Stimulated activated memory B cell treated with anti-CD40 and anti-IgM and Interleukin-4, amounts not matched to agents 10 μg/mL and 1 μg/mL and 100 μg/mL, for 72 hours (primary cell): ENCODE results near the gene EVPLL.
"Not testable (repeated sequence)": the region's sequence is repeated elsewhere in the genome, so short reads cannot be mapped to it uniquely, and the experiment has no call there.

Source experiments
- ATAC-seq: fragments of 150-1000 bp; cut with Tn5 transposase; 2 replicates; pipeline ENCODE4 v1.10.0; 2021
- H3K27ac Mint-ChIP-seq: one replicate; pipeline ENCODE4 v1.8.0; 2022; ENCODE audit warnings: mild to moderate bottlenecking, mixed read lengths
- H3K27me3 Mint-ChIP-seq: one replicate; pipeline ENCODE4 v1.8.0; 2022; ENCODE audit warnings: mixed read lengths
- H3K36me3 Mint-ChIP-seq: one replicate; pipeline ENCODE4 v1.8.0; 2022; ENCODE audit warnings: mixed read lengths
- H3K4me1 Mint-ChIP-seq: one replicate; pipeline ENCODE4 v1.8.0; 2022; ENCODE audit warnings: mixed read lengths
- H3K4me3 Mint-ChIP-seq: one replicate; pipeline ENCODE4 v1.8.0; 2022; ENCODE audit warnings: mild to moderate bottlenecking, moderate library complexity, mixed read lengths
- H3K9me3 Mint-ChIP-seq: one replicate; pipeline ENCODE4 v1.8.0; 2022; ENCODE audit warnings: mixed read lengths

The EVPLL gene

DNA sequence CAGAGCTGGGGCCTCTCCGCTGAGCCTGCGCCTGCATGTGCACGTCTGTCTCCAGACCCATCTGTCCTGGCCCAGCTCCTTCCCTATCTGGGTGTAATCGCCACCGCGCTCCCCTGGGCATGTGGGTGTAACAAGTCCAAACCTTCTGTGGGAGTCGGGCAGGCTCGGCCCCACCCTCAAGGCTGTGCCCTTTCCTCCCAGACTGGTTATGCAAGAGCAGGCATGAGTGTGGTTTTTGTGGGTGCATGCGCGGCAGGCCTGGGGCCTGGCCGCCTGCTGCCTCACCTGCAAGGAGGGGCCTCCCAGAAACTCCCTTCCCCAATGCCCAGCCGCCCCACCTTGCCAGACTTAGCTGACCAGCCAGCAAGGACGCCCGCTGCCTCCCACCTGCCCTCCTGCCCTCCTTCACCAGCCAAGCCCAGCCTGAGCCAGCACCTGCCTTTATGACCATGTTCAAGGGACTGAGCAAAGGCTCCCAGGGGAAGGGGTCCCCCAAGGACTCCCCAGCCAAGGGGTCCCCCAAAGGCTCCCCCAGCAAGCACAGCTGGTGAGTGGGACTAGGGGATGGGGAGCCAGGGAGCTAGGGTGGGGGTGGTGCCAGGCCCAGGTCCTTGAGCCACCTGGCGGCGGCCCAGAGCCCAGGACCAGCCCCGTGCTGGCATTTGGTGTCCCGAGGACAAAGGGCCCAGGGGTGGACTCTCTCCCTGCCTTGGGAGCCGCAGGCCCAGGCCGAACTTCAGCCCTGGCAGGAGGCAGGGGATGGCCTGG, at the start of gene EVPLL:
TSS of gene EVPLL (plus strand) at position 342 of the 768 bp plus-strand sequence. CDS start 3,160 bp downstream, outside the sequence.
- peaks cover 6% of the 10 kb centered on the region for H3K9me3 Mint-ChIP-seq
- no peaks in the 10 kb centered on the region for H3K36me3 Mint-ChIP-seq
- H3K4me3 Mint-ChIP-seq = no peak within 1 kb of the TSS
- peaks cover 50% of the 10 kb centered on the region for H3K27me3 Mint-ChIP-seq
- H3K4me1 Mint-ChIP-seq = peaks cover 26% of the 10 kb centered on the region
- ATAC-seq = peak; percentile 54
- peak within 1 kb of the TSS; percentile 68 for H3K27ac Mint-ChIP-seq

DNA sequence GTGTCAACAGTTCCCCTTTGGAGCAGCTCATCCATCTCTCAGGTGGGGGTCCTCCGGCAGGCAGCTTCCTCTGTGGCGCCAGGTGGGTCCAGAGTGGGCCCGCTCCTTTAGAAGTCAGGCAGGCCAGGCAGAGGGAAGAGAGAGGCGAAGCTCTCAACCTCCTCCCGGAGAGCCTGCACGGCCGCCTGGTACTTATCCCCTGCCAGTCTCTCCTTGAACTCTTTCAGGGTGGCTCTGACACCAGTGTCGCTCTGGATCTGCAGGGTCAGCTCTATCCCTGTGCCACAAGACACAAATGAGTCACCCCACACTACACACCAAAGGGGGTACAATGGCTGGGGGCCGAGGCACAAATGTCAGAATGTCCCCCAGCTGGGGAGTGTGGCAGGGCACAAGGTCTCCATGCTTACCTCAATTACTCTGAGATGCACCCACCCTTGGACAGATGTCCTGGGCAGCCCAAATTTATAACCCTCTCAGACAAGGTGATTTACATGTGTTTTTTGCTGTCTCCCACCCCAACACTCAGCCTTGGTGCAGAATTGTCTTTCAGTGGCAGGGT, 48.9 kb upstream of the EVPLL start:
- H3K36me3 Mint-ChIP-seq = peaks cover 35% of the 10 kb centered on the region
- no peak overlapping the region for H3K27ac Mint-ChIP-seq
- H3K4me3 Mint-ChIP-seq = no peak overlapping the region

DNA sequence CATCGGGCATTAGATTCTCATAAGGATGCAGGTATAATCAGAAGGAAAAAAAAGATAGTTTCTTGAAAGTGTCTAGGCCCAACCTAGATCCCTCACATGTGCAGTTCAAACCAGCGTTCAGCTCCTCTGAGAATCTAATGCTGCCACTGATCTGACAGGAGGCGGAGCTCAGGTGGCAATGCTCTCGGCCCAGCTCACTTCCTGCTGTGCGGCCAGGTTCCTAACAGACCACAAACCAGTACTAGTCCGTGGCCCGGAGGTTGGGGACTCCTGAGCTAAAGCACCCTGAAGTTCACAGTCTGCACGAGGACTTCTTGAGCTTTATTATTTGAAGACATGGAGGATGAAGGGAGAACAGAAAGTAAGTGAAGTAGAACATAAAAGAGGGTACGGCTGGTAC, 45.7 kb upstream of the EVPLL start:
- Mint-ChIP-seq H3K9me3 (no peaks in the 10 kb centered on the region), H3K36me3 (peaks cover 34% of the 10 kb centered on the region), H3K27ac (no peak overlapping the region), H3K4me3 (no peak overlapping the region), H3K27me3 (no peaks in the 10 kb centered on the region), H3K4me1 (peaks cover under 1% of the 10 kb centered on the region)
- ATAC-seq = no peak

More for the DNA sequence above, 48.9 kb upstream of the EVPLL start:
- Mint-ChIP-seq H3K9me3 (no peaks in the 10 kb centered on the region), H3K27me3 (no peaks in the 10 kb centered on the region), H3K4me1 (peaks cover 32% of the 10 kb centered on the region)
- ATAC-seq = no peak

DNA sequence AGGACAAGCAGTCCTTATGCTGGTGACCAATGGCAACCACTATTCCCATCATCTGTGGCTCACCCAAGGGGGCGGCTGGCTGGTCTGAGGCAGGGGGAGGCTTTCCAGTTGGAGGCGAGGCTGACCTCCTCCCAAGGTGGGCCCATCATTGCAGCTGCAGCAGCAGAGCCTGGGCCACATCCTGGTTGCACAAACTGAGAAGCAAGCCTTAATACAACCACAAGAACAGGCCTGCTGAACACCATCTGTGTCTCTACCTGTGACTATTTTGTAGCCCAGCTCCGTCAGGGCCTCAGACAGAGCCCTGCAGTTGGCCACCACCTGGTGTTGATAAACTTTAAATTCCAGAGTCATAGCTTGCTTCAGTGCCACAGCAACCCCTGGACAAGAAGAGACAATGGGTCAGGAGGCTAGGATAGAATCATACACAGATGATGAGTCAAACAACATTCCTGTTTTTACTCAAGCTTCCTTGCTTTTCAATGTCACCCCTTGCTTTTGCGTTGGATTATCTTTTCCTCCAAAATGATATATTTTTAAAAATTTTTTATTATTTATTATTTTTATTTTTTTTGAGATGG, 44.6 kb upstream of the EVPLL start:
- Mint-ChIP-seq H3K4me3 (no peak overlapping the region), H3K9me3 (no peaks in the 10 kb centered on the region), H3K27ac (no peak overlapping the region), H3K4me1 (no peaks in the 10 kb centered on the region), H3K27me3 (no peaks in the 10 kb centered on the region), H3K36me3 (peaks cover 34% of the 10 kb centered on the region)
- no peak for ATAC-seq

DNA sequence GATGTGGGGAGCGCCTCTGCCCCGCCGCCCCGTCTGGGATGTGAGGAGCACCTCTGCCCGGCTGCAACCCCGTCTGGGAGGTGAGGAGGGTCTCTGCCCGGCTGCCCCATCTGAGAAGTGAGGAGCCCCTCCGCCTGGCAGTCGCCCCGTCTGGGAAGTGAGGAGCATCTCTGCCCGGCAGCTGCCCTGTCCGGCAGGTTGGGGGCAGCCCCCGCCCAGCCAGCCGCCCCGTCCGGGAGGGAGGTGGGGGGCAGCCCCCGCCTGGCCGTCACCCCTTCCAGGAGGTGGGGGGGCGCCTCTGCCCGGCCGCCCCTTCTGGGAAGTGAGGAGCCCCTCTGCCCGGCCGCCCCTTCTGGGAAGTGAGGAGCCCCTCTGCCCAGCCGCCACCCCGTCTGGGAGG, 39.4 kb upstream of the EVPLL start:
- peaks cover 48% of the 10 kb centered on the region for H3K36me3 Mint-ChIP-seq
- ATAC-seq = not testable (repeated sequence)

DNA sequence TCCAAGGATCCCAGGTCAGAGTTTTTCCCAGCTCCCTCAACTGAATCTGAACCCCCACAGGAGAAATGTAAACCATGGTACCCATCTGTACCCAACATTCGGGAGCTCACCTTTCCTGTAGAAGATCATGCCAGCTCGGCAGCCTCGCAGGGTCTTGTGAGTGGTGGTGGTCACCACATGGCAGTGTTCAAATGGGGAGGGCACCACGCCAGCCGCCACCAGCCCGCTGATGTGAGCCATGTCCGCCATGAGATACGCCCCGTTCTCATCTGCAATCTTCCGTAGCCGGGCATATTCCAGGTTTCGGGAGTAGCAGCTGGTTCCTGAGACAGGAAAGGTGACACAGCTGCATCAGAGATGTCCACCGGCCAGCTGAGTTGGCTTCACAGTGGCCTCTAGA, 37.6 kb upstream of the EVPLL start:
- no peak for ATAC-seq
- no peak overlapping the region for H3K27ac Mint-ChIP-seq
- no peaks in the 10 kb centered on the region for H3K4me1 Mint-ChIP-seq
- no peaks in the 10 kb centered on the region for H3K9me3 Mint-ChIP-seq
- no peak overlapping the region for H3K4me3 Mint-ChIP-seq
- H3K27me3 Mint-ChIP-seq = no peaks in the 10 kb centered on the region
- H3K36me3 Mint-ChIP-seq = peaks cover 41% of the 10 kb centered on the region

More for the DNA sequence above, 39.4 kb upstream of the EVPLL start:
- not testable (repeated sequence) for H3K9me3 Mint-ChIP-seq, H3K27me3 Mint-ChIP-seq, H3K4me3 Mint-ChIP-seq, H3K4me1 Mint-ChIP-seq, H3K27ac Mint-ChIP-seq

DNA sequence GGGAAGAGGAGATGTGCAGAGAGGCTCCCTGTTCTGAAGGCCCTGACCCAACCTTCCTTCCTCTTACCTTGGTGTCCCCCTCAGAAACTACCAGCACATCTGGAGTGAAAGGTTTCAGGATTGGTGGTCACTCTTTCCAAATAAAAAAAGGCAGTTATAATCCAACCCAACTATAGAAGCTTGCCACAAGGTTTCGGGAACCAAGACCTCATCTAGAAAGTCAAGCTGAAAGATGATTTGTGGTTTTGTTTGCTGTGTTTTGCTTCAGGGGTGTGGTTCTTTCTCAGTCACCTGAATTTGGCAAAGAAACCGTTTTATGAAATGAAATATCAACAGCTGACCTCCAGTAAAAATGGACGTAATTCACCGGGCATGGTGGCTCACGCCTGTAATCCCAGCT, 33.6 kb upstream of the EVPLL start:
- Mint-ChIP-seq H3K36me3 (peaks cover 39% of the 10 kb centered on the region), H3K27ac (no peak overlapping the region), H3K4me3 (no peak overlapping the region), H3K9me3 (no peaks in the 10 kb centered on the region), H3K27me3 (no peaks in the 10 kb centered on the region), H3K4me1 (no peaks in the 10 kb centered on the region)
- no peak for ATAC-seq

DNA sequence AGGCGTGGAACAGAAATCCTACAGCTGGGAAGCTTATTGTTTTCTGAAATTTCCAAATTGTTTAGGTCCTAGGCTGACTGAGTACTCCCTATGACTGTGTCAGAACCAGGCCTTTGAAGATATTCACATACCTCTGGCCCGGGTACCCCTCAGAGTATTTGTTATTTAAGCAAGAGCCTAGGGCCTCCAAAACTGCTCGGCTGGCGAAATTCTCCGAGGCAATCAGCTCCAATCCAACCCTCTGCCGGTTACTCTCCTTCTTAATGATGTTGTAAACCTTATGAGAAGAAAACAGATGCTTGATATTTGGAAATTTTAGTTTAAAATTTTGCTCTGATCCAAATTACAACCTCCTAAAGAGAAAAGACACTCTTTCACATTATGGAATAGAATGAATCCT, 24.0 kb upstream of the EVPLL start:
- H3K4me3 Mint-ChIP-seq = no peak overlapping the region
- no peaks in the 10 kb centered on the region for H3K4me1 Mint-ChIP-seq
- H3K9me3 Mint-ChIP-seq = no peaks in the 10 kb centered on the region
- ATAC-seq = no peak
- no peaks in the 10 kb centered on the region for H3K27me3 Mint-ChIP-seq
- H3K36me3 Mint-ChIP-seq = peaks cover 18% of the 10 kb centered on the region
- H3K27ac Mint-ChIP-seq = no peak overlapping the region

DNA sequence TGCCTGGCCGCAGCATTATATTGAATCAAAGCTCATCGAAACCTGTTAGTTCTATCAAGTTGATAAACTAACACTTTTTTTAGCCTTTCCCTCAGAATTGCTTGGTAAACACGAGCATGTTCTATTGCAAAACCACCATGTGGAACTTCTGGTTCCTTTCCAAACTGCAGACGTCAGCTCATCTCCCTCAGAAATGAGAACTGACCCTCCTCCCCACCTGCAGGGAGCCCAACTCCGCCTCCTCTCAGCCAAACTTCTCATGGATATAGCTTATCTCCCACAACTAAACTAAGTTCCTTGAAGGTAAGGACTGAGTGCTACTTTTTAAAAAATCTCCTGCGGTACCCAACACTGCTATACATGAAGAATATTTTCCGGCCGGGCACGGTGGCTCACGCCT, 21.0 kb upstream of the EVPLL start:
- Mint-ChIP-seq H3K36me3 (peaks cover 12% of the 10 kb centered on the region), H3K4me1 (no peaks in the 10 kb centered on the region)

DNA sequence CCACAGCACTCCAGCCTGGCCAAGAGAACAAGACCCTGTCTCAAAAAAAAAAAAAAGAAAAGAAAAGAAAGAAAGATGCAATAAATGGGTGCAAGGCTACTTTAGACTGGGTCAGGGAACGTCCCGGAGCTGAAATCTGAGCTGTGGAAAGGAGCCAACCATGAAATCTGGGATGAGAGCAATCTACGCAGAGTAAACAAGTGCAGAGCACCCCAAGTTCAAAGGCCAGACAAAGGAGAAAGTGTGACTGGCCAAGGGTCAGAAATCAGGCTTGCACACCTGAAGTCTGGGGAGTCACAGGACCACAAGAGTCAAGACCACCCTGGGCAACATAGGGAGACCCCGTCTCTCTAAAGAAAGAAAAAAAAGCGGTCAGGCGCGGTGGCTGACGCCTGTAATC, 17.1 kb upstream of the EVPLL start:
- Mint-ChIP-seq H3K9me3 (no peaks in the 10 kb centered on the region), H3K4me3 (no peak overlapping the region), H3K4me1 (peaks cover 11% of the 10 kb centered on the region), H3K36me3 (no peaks in the 10 kb centered on the region), H3K27ac (no peak overlapping the region), H3K27me3 (no peaks in the 10 kb centered on the region)
- no peak for ATAC-seq

More for the DNA sequence above, 21.0 kb upstream of the EVPLL start:
- Mint-ChIP-seq H3K27ac (no peak overlapping the region), H3K27me3 (no peaks in the 10 kb centered on the region), H3K9me3 (no peaks in the 10 kb centered on the region), H3K4me3 (no peak overlapping the region)
- no peak for ATAC-seq

DNA sequence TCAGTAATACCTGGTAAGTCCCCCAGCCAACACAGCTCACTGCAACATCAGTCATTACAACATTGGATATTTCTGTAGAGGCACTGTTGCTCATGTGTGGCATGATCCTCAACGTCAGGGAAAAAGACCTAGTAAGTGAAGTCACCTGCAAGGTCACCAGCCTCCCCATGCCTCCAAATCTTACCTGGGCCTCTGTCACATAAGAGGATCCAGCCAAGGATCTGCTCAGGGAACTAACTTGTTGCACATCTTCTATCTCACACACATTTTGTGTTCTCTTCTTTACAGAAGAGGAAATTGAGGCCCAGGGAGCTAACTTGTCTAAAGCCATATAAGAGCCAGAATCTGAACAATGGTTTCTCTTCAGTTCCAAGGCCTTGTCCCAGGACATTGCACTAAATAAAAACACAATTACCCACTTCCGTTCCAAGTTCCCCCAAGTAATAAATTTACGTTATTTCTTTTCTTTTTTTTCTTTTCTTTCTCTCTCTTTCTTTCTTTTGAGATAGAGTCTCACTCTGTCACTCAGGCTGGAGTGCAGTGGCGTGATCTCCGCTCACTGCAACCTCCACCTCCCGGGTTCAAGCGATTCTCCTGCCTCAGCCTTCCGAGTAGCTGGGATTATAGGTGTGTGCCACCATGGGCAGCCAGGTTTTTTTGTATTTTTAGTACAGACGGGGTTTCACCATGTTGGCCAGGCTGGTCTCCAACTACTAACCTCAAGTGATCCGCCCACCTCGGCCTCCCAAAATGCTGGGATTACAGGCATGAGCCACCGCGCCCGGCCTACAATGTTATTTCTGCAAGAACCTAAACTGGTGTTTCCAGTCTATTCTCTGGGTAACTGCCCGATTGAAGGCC, 15.5 kb upstream of the EVPLL start:
- Mint-ChIP-seq H3K9me3 (no peaks in the 10 kb centered on the region), H3K4me1 (peaks cover 11% of the 10 kb centered on the region), H3K27me3 (no peaks in the 10 kb centered on the region), H3K36me3 (no peaks in the 10 kb centered on the region), H3K4me3 (peak overlapping the region; percentile 87), H3K27ac (peak overlapping the region; percentile 75)
- no peak for ATAC-seq

DNA sequence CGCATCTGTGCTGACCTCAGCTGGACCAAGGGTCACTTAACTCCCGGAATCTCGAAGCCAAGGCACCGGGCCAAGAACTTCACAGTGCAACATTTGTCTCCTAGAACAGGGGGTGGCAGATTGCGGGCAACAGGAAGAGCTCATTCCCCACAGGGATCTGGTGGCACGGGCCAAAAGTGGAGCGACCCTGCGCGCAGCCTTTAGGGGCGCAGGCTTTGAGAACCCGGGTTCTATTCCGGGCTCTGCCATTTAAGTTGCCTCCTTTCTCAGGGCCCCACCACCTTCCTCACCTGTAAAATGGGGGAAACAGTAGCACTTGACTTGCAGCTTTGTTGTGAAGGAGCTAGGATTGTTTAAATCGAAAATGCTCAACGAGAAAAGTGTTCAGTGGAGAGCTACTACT, 14.9 kb upstream of the EVPLL start:
- Mint-ChIP-seq H3K9me3 (no peaks in the 10 kb centered on the region), H3K4me3 (peak overlapping the region; percentile 87), H3K36me3 (no peaks in the 10 kb centered on the region), H3K27me3 (no peaks in the 10 kb centered on the region), H3K27ac (peak overlapping the region; percentile 75), H3K4me1 (peaks cover 11% of the 10 kb centered on the region)
- peak; percentile 1 for ATAC-seq

DNA sequence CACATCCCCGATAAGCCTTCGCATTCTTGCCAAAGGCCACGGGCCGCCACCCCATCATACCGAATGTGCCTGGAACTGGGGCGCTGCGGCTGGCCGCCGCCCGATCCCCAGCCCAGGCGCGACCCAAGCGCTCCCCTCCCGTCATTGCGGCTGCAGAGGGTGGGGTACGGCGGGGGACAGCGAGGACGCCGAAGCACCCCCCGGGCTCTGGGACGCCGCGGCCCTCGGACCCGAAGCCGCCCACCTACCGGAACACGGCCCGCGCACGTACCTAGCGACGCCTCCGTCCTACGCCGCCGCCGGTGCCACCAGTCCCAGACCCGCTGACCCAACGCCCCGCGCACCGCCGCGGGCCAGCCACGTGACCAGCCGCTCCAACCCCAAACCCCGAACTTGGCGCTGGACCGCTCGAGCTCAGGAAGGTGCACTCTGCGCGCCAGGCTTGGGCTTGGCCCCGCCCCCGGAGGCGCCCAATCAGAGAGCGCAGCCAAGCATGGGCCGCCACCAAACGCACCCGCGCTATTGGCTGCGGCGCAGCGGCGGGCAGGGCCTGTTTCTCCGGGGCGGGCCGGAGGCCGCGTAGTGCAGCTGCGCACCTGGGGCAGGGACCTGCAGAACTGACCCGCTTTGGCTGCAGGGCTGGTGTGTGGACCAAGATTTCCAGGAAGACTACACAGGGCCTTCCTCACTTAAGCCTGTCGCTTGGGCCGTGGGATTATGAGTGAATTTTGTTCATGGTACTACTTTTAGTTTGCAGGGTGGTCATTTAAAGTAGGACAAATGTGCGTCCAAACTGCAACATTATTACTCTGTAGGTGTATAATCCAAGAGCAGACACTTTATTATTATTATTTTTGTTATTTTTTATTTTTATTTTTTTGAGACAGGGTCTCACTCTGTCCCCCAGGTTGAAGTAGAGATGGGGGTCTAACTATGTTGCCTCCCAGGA, 14.2 kb upstream of the EVPLL start, which contains the start of gene SHMT1:
TSS of gene SHMT1 (minus strand) at position 450 of the 949 bp plus-strand sequence. CDS start 7,569 bp downstream, outside the sequence.
- Mint-ChIP-seq H3K4me3 (peak within 1 kb of the TSS; percentile 87), H3K9me3 (no peaks in the 10 kb centered on the region), H3K36me3 (no peaks in the 10 kb centered on the region), H3K4me1 (peaks cover 11% of the 10 kb centered on the region), H3K27me3 (no peaks in the 10 kb centered on the region), H3K27ac (peak within 1 kb of the TSS; percentile 75)
- peak; percentile 100 for ATAC-seq

DNA sequence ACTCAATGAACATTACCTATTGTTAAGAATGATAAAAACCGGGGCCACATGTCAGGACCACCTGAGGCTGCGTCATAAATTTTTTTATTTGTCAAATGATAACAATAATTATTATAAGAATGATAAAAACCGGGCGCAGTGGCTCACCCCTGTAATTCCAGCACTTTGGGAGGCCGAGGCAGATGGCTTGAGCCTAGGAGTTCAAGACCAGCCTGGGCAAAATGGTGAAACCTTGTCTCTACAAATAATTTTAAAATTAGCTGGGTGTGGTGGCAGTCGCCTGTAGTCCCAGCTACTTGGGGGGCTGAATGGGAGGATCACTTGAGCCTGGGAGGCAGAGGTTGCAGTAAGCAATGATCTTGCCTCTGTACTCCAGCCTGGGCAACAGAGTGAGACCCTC, 13.4 kb upstream of the EVPLL start:
- Mint-ChIP-seq H3K27me3 (no peaks in the 10 kb centered on the region), H3K36me3 (no peaks in the 10 kb centered on the region)
- ATAC-seq = no peak

More for the DNA sequence above, 13.4 kb upstream of the EVPLL start:
- Mint-ChIP-seq H3K4me3 (no peak overlapping the region), H3K27ac (no peak overlapping the region), H3K9me3 (no peaks in the 10 kb centered on the region), H3K4me1 (peaks cover 11% of the 10 kb centered on the region)
